Stimulated activated CD4-positive, alpha-beta T cell treated with anti-CD3 and anti-CD28 coated beads, Interleukin-15, amount 100 ng/mL, for 48 hours (primary cell): ENCODE results near the gene FOS.

Source experiments
- DNase-seq, 2 donors: peaks; one replicate each; pipeline ENCODE4 v3.0.0-alpha.2; 2020; ENCODE audit warnings: low read depth in 2 of 2

Gene FOS

GRCh38 chr14:75250800-75251199 is 27.8 kb upstream of the FOS start:
- no peak for DNase-seq

DNA sequence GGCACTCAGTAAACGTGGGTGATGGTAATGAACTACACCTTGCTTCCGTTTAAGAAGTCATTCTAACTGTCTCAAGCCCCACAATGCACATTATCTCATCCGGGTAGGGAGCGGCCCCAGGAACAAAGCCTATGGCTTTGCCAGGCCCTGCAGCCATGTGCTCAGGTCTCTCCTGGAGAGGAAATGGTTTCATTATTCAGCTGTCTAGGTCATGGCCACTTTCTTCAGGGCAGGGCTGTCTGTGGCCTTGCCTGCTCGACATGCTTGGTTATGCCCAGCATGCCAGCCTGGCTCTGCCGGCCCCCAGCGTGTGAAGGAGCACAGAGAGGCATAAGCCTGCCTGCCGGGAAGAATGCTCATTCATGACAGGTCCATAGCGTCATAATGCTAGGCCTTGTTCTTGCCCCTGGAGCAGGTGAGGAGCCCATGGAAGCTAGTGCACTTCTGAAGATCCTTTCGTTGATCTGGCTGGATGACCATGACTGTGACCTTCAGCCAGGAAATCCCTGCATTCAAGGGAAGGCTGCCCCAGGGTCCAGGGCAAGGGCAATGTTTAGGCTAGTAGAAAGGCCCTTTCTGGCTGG is 26.3 kb upstream of the FOS start:
- no peak for DNase-seq

DNA sequence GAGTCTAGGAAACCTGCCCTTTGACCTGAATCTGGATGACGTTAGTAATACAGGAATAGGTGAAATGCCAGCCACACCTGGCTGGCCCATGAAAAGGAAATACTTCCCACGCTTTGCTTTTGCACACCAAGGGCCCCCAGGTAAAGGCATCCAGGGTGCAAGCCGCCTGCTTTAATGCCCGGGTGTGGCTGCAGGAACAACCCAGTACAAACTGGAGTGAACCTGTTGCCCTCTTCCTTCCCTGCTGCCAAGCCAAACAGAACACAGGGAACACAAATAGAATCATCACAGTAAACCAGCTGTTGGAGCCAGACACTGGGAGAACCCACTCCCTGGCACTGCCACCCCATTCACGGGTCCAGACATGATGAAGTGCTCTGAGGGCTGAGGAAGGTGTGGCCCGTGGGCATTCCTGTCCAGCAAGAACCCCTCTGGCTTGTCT is 24.2 kb upstream of the FOS start:
- DNase-seq = no peak

DNA sequence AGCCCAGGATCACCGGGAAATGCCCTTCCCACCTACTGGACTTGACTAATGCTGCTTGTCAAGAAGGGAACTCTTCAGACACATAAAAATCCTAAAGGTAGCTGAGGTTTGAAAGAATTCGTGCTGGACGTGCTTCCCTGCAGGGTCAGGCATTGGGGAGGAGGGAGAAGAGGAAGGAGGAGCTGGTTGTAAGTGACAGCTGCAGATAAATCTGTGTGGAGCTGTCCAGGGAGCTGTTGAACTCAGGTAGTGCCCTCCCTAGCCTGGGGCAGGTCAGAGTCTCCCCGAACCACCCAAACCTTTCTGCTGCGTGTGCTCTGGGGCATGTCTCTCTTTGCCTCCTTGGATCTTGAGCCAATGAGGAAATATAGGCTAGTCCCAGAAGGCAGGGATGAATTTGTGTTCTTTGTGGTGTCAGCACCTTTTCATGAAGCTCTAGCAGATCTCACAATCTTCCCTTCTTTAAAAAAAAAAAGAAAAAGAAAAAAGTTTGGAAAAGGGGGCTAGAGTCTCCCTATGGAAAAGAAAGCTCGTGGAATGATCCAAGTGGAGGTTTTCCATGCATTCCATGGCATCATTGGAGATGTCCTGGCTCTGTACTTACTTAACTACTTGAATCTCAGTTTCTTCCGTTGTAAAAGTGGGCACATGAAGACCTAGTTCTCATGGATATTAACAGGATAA is 23.6 kb upstream of the FOS start:
- no peak for DNase-seq

DNA sequence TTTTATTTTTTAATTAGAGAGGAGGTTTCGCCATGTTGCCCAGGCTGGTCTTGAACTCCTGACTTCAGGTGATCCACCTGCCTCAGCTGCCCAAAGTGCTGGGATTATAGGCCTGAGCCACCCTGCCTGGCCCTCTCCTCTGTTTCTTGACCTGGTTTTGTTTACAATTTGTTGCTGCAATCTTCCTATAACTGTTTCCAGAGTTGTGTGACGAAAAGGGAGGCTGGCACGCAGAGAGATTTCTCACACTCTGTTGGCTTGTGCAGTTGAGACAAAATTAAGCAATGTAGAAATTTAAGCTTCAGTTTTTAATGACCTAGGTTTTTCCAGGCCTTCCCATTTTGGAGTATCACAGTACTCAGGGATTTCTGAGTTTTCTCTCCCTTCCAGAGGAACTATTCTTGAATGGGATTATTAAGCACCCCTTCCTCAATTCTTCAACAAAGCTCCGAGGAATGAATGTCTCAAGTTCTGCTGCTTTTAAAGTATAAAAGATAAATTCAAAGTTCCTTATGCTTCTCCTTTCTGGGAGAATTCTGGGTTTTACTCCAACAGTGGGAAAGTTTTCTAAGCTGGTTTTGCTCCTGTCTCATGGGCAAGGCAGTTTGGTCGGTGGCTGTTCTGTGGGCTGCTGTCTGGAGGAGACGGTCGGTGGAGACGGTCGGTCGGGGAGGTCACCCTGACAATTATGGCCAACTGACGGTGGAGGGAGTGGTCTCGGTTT is 20.4 kb upstream of the FOS start:
- no peak for DNase-seq

GRCh38 chr14:75258803-75259509 is 19.7 kb upstream of the FOS start:
- DNase-seq = peak; percentile 97 to 98

- no peak for DNase-seq
These were observed 19.1 kb upstream of the FOS start for GRCh38 chr14:75259510-75259855.

GRCh38 chr14:75260025-75260763 is 18.4 kb upstream of the FOS start:
- DNase-seq = no peak

GRCh38 chr14:75261820-75262219 is 16.8 kb upstream of the FOS start:
- DNase-seq = no peak

GRCh38 chr14:75262641-75263040 is 16.0 kb upstream of the FOS start:
- no peak for DNase-seq

- no peak for DNase-seq
These were observed 14.6 kb upstream of the FOS start for GRCh38 chr14:75264036-75264435.

- no peak for DNase-seq
These were observed 11.4 kb upstream of the FOS start for GRCh38 chr14:75267141-75267721.

DNA sequence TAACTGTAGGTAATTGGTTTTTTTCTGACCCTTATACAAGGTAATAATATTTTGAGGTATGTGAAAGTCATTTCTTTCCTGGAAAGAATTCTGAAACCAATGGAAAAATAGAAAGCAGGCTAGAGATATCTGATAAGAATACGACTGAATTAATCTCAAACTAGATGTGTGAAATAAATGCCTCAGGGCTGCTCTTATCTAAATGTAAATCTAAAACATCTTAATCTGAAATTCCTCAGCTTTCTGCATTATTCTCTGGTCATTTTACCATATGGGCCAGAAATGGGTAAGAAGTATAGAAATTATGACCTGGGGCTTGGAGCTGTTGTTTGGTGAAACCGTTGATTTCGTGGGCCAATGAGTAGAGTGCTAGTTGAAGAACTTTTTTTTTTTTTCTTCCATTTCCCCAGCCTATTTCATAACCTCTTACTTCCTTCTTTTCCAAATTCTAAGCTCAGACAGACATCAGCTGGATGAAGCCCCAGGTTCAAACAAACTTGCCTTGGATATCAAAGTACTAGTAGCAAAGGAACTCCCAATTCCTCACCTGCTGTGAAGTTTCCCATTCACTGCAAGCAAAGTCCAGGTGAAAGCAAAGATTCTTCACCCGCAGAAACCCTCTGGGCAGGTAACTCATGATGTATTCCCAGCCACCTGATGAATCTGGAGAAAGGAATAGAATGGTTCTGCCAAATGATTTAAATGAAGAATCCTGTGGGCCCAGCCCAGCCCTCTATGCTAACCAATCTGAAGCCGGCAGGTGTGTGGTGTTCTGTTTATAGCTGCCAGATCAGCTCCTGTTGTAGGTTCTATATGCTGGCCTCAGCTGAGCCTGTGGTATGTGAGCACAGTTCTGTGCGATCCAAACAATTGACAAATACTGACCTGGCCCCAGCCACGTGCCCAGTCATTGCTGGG is 9.7 kb upstream of the FOS start:
- DNase-seq = no peak

DNA sequence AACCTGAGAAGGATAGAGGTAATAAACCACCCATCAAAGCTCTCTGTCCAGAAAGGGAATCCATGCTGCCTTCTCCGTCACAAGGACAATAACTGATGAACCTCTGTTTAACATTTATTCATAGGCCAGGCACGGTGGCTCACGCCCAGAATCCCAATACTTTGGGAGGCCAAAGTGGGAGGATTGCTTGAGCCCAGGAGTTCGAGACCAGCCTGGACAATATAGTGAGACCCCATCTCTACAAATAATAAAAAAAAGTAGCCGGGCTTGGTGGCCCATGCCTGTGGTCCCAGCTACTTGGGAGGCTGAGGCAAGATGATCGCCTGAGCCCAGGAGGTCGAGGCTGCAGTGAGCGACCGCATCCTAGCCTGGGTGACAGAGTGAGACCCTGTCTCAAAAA is 7.1 kb upstream of the FOS start:
- DNase-seq = no peak

- DNase-seq = no peak
These were observed 5.2 kb upstream of the FOS start for GRCh38 chr14:75273272-75274049.

- no peak for DNase-seq
These were observed 4.4 kb upstream of the FOS start for GRCh38 chr14:75274050-75274898.

GRCh38 chr14:75274899-75275569 is 3.6 kb upstream of the FOS start:
- DNase-seq = no peak

GRCh38 chr14:75275598-75275997 is 3.0 kb upstream of the FOS start:
- no peak for DNase-seq
